HepG2 (cell line): ENCODE data around the gene PTCD1.

Experiments
- MTA3 ChIP-seq: sonication (generic); formaldehyde crosslinking; IDR thresholded peaks from 2 replicates; pipeline ENCODE4 v1.4.0; 2020; ENCODE audit warnings: missing genetic modification reagents
- NR3C1 ChIP-seq: sonication (generic); formaldehyde crosslinking; IDR thresholded peaks from 2 replicates; pipeline ENCODE4 v1.4.0; 2020; ENCODE audit warnings: missing genetic modification reagents
- SP140L ChIP-seq: sonication (generic); formaldehyde crosslinking; IDR thresholded peaks from 2 replicates; pipeline ENCODE4 v1.4.0; 2020; ENCODE audit warnings: missing genetic modification reagents, borderline replicate concordance
- ZBTB7A ChIP-seq: sonication (generic); formaldehyde crosslinking; IDR thresholded peaks from 2 replicates; pipeline ENCODE4 v1.8.0; 2022; ENCODE audit warnings: mild to moderate bottlenecking, missing genetic modification reagents
- ZFAT ChIP-seq: sonication (generic); formaldehyde crosslinking; conservative IDR thresholded peaks from 2 replicates; pipeline ENCODE4 v1.8.1; 2023; ENCODE audit warnings: missing genetic modification reagents, inconsistent platforms
- ZNF570 ChIP-seq: sonication (generic); formaldehyde crosslinking; IDR thresholded peaks from 2 replicates; pipeline ENCODE4 v1.4.0; 2020; ENCODE audit warnings: mild to moderate bottlenecking, missing genetic modification reagents, borderline replicate concordance

- TF ChIP-seq SP140L (no peak), NR3C1 (CRISPR knock-in tag) (no peak), ZFAT (CRISPR knock-in tag) (no peak), ZNF570 (CRISPR knock-in tag) (no peak), MTA3 (no peak), ZBTB7A (CRISPR knock-in tag) (no peak)
Measured at GRCh38 chr7:99451936-99452335, 13.3 kb upstream of the PTCD1 start.
